ENCODE measurements around the gene PCSK5. TPM values are rescaled to one million over a fixed set of nuclear protein-coding genes. Genes with fewer than 3 reads are reported as not detected.
"Not testable (repeated sequence)": the region's sequence is repeated elsewhere in the genome, so short reads cannot be mapped to it uniquely, and the experiment has no call there.

The PCSK5 gene
- total RNA-seq, 1 donor, result 3.0 TPM

DNA sequence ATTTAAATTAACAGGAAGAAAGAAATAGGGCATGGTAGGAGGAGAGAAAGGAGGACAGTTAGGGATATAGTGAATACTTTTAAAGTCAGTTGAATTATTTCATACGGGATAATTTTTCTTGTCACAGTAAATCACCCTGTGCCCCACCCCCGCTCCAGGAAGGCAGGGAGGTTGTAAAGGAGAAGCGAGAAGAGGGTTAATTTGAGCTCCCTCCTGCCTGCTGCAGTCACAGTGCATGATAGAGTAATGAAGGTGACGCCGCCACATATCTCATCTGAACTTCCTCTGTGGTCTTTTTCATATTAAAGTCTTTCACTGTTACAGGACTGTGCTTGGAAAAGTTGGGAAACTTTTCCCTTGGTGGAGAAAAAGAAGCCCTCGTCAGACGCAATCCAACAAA lies 896 bp upstream of the PCSK5 start:
- DNase-seq (ENCODE audit: low read depth in 2 of 3, low spot score in 2 of 3), result peak in 2 of 3 donors; percentile 17 to 18

DNA sequence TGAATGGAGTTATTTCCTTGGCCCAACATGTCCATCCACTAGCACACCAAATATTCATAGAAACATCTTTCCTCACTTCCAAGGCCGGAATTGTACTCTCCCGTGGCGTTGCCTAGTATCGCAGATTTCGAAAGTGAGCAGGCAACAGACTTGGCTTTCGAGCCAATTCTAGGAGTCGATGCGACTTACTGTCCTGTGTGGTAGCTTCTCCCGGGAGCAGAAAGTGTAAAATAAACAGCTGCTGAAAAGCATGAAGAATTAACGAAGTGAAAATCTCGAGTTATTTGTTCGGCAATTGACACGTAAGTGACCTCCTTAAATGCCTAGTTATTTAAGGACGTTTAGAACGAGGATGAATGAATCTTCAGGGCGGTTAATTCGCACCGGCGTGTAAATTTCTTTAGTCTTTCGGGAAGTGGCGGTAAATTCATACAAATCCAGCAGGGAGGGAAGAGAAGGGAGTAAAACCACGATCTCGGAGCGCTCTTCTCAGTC lies 449 bp upstream of the PCSK5 start:
- no peak for DNase-seq (ENCODE audit: low read depth in 2 of 3, low spot score in 2 of 3)

DNA sequence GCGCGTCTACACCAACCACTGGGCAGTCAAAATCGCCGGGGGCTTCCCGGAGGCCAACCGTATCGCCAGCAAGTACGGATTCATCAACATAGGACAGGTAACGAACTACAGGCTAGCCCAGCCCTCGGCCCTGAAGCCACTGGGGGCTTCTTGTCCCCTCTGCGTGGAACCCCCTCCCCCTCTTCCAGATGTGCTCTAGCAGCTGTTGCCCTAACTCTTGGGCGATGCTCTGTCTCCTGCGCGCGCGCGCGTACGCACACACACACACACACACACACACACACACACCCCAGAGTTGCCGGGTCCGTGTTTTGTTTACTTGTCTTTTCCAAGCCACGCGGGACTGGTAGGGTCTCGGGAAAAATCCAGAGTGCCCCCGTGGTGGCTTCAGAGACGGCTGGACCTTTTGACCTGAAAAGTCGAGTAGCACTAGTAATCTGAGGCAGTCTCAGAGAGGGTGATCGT lies 836 bp downstream of the PCSK5 start:
- peak in 2 of 3 donors; percentile 33 to 49 for DNase-seq (ENCODE audit: low read depth in 2 of 3, low spot score in 2 of 3)

DNA sequence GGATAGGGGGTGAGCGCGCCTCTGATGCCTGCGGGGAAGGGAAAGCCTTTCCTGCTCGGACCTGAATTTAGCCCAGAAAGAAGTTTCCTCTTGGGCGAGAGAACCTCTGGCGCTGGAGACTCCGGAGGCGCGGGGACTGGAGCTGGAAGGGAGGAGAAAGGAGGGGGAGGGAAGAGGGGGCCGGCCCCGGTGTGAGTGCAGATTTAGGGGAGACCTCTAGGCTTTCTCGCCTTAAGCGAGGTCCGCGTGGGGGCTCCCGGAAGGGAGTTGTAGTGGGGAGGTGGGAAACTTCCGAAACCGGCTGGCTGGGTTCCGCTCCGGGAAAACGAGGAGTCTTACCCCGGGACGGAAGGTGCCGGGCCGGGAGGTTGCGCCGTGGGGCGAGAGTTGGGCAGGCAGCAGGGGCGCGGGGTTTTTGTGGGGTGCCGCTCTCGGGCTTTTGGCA lies 1.3 kb downstream of the PCSK5 start:
- no peak for DNase-seq (ENCODE audit: low read depth in 2 of 3, low spot score in 2 of 3)

DNA sequence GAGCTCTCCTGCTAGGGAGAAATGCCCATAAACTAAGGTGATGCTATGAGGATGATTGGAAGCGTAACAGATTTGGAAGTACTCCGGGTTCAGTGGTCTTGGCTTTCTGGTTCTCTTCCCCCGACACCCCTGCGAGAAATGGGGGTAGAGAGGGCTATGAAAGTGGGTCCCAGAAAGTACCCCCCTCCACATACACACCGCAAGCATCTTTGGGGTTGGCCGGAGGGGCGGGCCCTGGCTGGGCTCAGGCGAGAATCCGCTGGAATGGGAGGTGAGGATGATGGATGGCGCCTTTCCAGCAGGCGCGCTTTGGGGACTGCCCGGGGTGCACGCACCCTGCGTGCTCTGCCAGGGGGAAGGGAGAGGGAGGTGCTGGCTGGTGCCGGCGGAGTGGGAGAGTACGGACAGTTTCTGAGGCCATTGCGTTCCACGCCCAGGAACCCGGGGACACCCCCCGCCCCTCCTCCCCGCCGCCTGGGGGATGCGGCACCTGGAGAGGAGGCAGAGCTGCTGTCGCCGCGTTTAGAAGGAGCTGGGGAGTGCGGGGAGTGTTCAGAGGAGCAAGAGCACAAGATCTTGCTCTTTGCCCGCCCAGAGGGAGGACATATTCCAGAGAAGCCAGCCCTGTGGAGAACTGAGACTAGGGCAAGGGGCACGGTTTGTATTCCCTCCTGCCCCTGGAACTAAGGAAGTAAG lies 1.9 kb downstream of the PCSK5 start:
- DNase-seq (ENCODE audit: low read depth in 2 of 3, low spot score in 2 of 3), result peak in 1 of 3 donors; percentile 14

DNA sequence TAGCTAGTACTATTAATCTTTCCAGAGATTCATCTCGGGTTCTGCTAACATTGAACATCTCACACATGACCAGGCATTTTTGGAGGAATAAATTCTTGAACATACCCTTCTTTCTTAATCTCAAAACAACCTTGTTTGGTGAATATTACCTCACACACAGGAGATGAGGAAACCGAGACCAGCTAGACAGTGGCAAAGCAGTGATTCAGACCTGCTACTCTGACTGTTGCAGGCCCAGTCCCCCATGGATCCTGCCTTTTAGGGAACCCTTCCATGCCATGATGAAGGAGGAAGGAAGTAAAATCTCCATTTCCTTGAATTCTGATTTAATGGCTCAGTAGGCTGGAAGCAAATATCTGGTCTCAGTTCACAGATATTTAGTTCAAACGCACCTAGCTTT lies 2.6 kb downstream of the PCSK5 start:
- DNase-seq (ENCODE audit: low read depth in 2 of 3, low spot score in 2 of 3), result no peak

DNA sequence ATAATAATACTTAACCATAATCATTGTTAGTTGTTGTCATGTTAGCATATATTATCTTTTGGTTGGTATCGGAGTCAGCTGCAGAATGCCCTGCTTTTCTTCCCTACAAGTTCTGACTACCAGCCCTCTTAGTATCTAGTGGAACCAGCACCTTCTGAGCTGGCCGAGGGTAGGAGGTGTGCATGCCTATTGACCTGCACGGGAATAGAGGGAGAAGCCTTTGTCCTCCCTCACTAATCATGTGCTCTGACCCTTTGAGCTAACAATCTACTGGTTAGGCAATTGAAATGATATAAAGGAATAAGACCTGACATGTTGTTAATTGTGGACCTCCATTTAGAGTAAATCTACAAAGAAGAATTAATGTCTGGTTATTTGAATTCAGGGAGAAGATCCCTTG lies 4.1 kb downstream of the PCSK5 start:
- DNase-seq (ENCODE audit: low read depth in 2 of 3, low spot score in 2 of 3), result no peak

DNA sequence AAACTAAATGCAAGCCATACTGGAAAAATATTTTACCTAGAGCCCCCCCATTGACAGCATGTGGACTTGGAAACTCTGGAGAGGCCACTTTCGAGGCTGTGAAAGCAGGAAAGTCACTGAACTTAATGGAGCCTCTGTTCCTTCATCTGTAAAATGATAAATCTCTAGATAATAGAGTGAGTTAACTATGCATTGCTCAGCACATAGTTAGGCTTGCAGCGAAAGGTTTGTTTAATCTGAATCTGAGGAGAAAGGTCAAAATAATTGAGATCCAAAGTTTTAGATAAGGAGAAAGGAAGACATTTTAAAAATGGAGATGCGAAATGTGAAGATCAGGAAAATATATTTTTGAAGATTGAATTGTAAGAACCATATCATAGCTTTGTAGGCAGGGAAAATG lies 4.6 kb downstream of the PCSK5 start:
- DNase-seq (ENCODE audit: low read depth in 2 of 3, low spot score in 2 of 3), result no peak

DNA sequence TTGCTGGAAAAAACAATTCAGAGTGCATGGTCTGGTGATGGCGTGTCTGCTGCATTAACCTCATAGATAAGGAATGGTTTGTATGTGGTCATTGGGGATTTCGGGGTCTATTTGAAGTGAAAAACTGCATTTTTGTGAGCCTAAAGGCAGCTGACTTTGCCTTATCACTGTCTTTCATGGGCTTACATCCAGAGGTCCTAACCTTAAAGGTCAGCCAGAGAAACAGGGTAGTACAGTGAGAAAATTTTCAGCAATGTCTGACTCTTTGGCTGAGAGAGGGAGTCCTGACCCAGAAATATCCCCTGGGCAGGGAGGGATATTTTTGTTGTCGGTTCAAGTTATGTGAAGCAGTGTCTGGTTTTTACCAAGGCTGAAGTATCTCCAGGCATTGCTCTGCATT lies 5.7 kb downstream of the PCSK5 start:
- no peak for DNase-seq (ENCODE audit: low read depth in 2 of 3, low spot score in 2 of 3)

DNA sequence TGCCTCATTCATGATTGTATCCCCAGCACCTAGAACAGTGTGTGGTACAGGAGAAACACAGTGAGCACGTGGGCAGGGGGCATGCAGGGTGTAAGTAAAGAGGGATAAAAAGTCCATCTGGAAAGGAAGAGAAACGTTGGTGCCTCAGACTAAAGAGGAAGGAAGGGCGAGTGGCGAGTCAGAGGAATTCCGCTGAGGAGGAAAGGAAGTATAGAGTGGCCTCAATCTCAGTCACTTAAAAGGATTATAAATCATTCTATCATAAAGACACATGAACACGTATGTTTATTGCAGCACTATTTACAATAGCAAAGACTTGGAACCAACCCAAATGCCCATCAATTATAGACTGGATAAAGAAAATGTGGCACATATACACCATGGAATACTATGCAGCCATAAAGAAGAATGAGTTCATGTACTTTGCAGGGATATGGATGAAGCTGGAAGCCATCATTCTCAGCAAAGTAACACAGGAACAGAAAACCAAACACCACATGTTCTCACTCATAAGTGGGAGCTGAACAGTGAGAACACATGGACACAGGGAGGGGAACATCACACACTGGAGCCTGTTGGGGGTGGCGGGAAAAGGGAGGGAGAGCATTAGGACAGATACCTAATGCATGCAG lies 10.5 kb downstream of the PCSK5 start:
- DNase-seq (ENCODE audit: low read depth in 2 of 3, low spot score in 2 of 3), result not testable (repeated sequence)

DNA sequence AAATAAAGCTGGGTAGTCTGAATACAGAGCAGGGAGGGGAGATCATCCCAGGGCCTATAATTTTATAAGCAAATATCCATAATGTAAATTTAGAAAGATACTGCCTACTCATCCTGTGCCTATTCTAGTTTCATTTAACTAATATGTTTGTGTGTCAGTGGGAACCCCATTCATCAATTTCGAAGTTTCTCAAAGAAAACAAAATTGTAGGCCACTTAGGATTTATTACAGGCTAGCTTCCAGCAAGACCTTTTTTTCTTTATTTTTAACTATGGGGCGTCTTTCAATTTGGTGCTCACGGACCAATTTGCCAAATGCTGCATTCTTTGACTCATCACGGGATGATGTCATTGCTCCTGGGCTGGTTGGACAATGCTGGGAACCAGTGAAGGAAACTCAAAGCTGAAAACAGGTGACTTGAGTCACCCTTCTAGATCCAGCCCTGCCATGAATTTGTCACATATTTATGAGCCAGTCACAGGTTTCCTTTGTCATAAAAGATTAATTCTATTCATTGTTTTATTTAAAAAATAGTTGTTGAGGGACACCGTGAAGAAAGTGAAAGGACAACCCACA lies 13.4 kb downstream of the PCSK5 start:
- DNase-seq (ENCODE audit: low read depth in 2 of 3, low spot score in 2 of 3), result no peak

DNA sequence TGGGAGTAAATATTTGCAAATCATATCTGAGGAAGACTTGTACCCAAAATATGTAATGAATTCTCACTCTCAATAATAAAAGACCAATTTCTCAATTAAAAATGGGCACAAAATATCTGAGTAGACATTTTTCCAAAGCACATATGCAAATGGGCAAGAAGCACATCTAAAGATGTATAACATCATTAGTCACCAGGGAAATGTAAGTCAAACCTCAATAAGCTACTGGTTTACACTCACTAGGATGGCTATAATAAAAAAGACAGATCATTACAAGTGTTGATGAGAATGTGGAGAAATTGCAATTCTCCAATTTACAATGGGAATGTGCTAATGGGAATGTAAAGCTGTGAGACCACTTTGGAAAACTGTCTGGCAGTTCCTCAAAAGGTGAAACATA lies 13.9 kb downstream of the PCSK5 start:
- DNase-seq (ENCODE audit: low read depth in 2 of 3, low spot score in 2 of 3), result no peak

DNA sequence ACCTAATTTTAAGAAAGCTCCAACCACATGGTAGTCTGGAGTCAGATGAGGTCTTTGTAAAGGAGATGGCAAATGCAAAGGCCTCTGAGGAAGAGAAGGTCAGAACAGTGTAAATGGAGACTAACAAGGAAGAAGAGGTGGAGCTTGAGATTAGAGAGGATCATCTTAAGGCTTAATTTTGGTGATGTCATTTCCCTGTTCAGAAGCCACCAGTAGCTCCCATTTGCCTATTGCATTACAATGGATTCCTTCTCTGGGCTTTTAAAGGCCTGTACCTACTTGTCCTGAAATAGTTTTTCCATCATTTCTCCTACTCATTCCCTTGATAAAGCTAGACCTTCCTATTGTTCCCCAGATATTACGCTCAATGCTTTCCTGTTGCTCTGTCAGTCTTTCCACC lies 16.1 kb downstream of the PCSK5 start:
- no peak for DNase-seq (ENCODE audit: low read depth in 2 of 3, low spot score in 2 of 3)

DNA sequence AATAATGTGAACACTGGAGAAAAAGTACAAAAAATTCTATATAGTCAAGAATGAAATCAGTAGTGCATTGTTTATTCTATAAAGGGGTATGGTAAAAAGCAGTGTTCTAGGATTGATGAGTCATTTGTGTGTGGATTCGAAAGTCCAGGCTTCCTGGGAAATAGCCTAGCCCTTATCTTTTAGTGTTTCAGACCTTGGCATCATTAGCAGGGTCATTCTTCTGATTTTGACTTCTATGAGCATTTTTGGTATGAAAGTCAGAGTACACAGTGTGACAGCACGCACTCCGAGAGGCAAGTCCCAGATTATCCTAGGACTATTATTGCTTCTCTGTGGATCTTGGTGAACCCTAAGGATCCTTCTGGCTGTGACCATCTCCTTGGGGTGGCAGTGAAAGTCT lies 16.9 kb downstream of the PCSK5 start:
- DNase-seq (ENCODE audit: low read depth in 2 of 3, low spot score in 2 of 3), result no peak

DNA sequence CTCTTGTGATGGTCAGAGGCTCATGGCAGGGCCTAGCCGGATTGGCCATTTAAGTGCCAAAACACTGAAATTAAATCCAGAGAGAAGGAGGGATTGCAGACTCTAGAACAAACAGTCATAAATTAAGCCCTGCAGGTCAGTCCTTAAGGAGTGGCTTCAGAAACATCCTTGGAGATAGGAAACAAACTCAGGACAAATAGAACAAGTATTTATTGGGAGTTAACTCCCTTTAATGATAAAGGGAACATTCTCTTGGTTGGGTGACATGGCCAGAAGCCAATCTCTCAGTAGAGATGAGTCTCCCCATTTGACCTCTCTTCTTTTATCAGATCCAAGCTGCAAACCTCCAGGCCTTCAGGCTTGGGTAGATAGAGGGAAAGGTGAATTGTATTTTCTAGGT lies 17.4 kb downstream of the PCSK5 start:
- no peak for DNase-seq (ENCODE audit: low read depth in 2 of 3, low spot score in 2 of 3)

DNA sequence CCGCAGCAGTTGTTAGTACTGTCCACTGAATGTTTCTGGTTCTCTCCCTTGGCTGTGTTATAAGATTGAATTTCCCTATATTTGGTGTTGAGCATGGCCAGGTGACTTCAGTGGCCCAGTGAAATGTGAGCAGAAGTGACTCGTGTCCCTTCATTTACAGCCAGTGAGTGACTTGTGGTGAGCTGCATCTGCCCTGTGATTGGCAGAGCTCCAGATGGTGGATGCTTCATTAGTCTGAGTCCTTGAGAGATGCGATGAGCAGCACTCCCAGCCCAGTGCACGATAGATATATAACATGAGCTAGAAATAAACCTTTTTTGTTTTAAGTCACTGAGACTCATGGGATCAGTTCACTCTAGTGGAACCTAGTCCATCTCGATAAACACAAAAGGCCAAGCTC lies 19.3 kb downstream of the PCSK5 start:
- DNase-seq (ENCODE audit: low read depth in 2 of 3, low spot score in 2 of 3), result no peak

DNA sequence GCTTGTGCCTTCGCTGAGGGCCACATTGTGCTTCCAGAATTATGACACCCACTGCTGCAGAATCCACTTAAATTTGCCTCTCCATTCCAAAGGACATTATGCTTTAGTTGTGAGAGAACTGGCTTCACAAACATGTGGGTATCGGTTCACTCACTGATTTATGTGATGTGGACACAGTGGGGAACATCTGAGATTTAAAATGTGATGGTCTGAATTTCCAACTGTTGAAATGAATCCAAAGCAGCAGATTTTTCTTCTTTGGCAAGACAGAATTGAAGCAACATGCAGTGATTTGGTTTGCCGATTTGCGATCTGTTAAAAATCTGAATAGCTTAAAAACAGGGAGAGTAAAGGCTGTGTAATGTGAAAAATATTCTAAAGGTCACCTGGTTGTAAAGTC lies 20.3 kb downstream of the PCSK5 start:
- DNase-seq (ENCODE audit: low read depth in 2 of 3, low spot score in 2 of 3), result no peak

DNA sequence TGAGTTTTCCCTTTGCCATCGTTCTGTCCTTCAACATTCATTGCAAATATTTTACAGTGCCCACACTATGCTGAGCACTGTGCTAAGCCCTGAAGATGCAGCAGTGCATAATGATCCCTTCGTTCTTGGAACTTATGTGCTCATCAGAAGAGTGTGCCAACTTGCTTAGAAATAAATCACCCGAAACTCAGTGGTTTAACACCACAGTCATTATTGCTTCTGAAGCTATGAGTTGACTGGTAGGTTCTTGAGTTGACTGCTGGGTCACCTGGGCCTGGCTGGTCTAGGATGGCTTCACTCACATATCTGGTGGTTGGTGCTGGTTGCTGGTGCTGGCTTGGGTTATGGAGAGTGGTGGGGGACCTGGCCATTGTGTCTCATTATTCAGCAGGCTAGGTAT lies 20.9 kb downstream of the PCSK5 start:
- no peak for DNase-seq (ENCODE audit: low read depth in 2 of 3, low spot score in 2 of 3)

DNA sequence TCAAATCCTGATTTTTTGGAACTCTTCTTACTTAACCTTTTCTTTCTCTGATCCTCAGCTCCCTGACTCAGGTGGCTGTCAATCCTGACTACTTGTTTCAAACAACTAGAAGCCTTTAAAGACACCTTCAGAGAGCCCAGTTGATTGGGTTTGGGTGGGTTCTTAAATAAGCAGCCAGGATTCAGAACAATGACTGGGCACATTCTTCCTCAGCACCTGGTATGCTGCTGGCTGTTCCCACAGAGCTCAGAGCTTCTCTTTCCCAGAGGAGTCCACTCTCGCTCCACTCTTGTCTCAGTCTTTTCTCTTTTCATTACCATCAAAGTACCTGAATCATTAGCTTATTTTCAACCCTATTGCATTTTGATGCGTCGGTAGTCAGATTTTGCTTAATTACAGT lies 22.5 kb downstream of the PCSK5 start:
- no peak for DNase-seq (ENCODE audit: low read depth in 2 of 3, low spot score in 2 of 3)

DNA sequence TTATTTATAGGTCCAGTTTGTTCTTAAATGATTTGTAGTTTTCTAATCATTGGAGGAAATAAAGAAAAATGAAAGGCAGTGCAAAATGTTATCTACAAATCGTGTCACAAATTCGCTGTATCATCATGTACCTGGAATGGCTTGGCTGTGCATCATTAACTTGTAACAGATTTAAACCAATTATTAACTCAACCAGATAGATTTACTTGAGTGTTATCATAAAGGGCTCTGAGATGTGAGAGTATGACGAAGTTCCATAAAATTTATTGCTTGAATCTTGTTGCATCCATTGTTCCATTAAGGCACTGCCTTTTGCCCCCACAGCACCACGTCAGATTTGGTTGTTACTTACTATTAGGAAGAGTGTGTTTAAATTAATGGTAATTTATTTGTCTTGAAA lies 23.5 kb downstream of the PCSK5 start:
- no peak for DNase-seq (ENCODE audit: low read depth in 2 of 3, low spot score in 2 of 3)

DNA sequence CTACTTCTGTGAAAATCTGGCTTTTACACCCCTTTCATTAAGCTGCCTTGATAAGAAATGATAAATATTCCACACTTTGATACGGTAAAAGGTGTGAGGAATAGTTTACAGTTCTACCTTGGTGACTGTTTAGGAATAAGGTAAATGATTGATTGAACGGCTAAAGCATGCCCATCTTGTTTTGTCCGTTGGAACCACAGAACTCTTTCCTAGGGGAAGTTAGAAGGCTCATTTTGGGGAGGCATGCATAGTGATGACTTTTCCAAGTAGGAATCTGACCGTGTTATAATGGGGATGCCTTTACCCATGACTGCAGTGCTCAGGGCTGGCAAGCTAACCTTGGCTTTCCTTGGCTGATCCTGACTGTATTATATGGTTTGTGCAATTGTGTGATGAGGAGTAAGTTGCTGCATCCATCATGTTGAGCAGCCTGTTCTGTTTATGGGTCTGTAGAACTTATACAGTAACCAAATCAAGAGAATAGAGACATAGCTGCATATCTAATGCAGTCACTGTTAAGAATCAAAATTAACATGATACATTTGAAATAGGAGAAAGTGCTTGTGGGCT lies 24.5 kb downstream of the PCSK5 start:
- no peak for DNase-seq (ENCODE audit: low read depth in 2 of 3, low spot score in 2 of 3)

DNA sequence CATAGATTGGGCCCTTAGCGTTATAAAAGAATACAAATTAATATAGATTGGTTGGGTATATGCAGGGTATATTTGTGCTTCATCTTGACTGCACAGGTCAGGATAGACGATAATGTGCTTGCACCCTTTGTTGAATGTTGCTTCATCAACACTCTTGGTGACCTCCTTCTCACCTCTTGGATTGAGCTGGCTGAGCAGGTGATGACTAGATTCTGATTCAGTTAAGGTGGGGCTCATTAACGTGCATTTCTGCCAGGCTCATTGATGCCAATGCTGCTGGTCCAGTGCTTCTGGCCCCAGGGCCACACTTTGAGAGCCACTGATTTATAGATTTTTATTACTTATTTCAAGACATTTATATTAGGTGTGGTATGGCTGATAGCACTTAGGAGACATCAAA lies 27.7 kb downstream of the PCSK5 start:
- DNase-seq (ENCODE audit: low read depth in 2 of 3, low spot score in 2 of 3), result no peak

All from hematopoietic multipotent progenitor cell (in vitro differentiated cells).